HT1080 (cell line): Measurements from ENCODE around the gene ASB4. TPM values are rescaled to one million over a fixed set of nuclear protein-coding genes. Genes with fewer than 3 reads are reported as not detected.
A peak's percentile ranks its signal among the peaks of the same experiment; 100 is the strongest.
"Not testable (repeated sequence)": the region's sequence is repeated elsewhere in the genome, so short reads cannot be mapped to it uniquely, and the experiment has no call there.

Source experiments
- DNase-seq: peaks from one replicate; pipeline ENCODE4 v3.0.0-alpha.2; 2015; ENCODE audit warnings: low read depth
- total RNA-seq: library from RNA; depleted of rRNA; stranded (reverse); fragments of >200 nt; shearing (Covaris generic); gene quantifications from 2 replicates; pipeline ENCODE4 v1.2.3, GENCODE V29; 2014

ASB4 gene
- total RNA-seq, 1 experiment from 2014 or later = not detected

DNA sequence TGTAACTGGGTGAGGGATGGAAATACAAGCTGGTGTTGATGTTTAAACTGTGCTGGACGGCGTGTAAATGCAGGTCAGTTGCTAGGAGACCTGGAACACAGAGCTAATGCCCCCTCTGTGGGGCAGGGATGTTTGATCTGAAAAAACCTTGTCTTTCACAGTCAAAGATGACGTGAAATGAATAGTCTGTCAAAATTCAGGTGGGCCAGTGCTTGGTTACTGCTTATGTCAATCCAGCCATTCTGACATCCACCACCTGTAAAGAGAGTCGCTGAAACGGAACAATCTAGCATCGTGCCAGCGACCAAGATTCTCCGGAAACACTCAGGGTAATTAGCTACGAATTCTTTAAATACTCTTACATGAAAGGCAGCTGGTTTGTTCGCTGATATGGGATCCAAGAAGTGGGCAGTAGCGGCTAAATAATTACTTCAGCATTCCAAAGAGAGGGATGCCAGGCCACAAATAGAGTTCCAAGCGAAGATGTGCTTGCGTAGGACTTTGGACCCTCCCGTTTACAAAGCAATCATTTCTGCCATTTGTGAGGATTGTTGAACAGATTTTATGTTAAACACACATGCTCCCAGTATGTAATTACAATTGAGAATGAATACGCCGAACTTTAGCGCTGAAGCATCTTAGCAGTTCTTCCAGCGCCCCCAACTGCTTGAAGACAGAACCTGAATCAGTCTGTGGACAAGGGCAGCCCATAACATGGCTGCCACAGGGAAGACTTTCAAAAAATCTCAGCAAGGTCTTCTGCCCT is 7.3 kb upstream of the ASB4 start:
- no peak for DNase-seq

GRCh38 chr7:95479992-95480624 is 5.6 kb upstream of the ASB4 start:
- no peak for DNase-seq

DNA sequence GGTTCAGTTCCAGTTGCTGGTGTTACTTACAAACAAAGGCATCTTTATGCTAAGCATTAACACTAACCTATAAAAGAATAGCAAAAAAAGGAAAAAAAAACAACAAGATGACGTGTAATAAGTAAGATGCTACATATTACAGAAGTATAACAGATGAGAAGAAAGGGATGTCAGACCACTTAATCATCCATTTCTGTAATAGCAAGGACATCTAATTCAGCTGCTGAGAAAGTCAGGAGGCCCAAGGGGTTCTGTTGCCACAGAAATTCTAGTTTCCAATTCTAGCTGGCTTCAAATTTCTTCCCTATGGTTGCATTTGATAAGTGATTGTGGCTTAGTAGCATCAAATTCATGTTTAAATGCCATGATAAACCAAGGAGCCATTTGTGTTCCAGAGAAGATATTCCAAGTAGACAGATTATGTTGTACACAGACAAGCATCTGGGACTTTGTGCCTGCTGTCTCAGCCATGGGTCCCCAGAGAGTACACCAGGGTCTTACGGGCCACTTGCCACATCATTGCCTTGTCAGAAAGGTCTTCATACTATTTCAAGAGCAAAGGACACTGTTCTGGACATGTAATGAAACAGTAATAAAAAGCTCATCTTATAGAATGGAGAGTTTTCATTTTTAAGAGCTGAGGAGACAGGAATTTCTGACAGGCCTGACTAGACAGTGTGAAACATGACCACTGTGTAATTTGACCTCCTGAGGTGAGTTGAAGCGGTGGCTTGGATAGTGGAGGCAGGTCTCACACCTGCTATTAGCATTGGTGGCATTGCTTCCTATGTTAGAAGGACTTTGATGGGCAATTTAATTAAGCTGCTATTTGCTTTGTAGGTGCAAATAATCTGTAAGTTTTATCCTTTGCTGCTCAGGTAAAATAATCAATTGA is 4.2 kb upstream of the ASB4 start:
- no peak for DNase-seq

GRCh38 chr7:95482424-95482823 is 3.3 kb upstream of the ASB4 start:
- DNase-seq = no peak

DNA sequence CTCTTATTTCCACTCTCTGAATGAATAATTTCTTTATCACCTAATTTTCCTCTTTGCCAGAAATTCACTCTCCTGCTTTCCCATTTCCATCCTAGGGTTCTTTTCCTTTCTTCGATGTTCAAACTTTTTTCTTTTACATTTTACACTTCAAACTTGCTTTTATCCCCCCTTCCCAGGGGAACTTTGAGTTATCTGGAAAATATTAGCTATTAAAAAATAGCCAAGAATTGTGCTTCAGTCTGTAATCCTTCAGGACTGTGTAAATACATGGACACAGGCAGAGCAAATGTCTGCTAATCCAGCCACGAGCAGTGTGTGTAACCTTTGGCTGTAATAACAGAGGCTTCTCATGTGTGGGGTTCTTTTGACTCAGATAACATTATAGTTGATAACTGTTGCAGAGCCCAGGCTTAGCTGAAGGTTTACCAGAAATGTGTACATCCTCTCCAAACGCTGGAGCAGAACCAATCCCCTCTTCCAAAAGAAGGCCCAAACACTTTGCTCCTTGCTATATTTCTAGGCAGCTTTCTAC is 4.6 kb downstream of the ASB4 start:
- no peak for DNase-seq

DNA sequence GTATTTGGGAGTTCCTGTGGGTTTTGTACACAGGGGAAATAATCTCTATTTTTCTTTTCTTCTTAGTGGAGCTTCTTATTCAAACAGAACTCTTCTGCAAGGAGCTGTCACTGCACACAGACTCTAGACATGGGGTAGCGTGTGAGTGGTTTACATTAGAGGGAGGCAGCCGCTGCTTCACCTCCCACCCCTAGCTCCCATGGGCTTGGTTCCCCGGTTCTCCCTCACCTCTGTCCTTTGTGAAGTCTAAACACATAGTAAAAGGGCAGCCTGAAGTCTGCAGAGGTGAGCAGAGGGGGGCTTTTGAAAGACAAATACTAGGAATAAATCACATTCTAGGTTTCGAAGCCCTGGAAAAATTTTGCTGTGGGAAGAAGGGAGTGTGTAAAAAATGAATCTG is 5.5 kb downstream of the ASB4 start:
- DNase-seq = no peak

GRCh38 chr7:95491634-95492314 is 6.0 kb downstream of the ASB4 start:
- peak; percentile 41 for DNase-seq

GRCh38 chr7:95493247-95493646 is 7.5 kb downstream of the ASB4 start:
- peak; percentile 24 for DNase-seq

- no peak for DNase-seq
These were observed 8.1 kb downstream of the ASB4 start for GRCh38 chr7:95493844-95494243.

- DNase-seq = peak; percentile 88
These were observed 15.6 kb downstream of the ASB4 start for GRCh38 chr7:95501261-95501832.

GRCh38 chr7:95502403-95502802 is 16.7 kb downstream of the ASB4 start:
- no peak for DNase-seq

GRCh38 chr7:95503271-95504131 is 17.8 kb downstream of the ASB4 start:
- DNase-seq = no peak

DNA sequence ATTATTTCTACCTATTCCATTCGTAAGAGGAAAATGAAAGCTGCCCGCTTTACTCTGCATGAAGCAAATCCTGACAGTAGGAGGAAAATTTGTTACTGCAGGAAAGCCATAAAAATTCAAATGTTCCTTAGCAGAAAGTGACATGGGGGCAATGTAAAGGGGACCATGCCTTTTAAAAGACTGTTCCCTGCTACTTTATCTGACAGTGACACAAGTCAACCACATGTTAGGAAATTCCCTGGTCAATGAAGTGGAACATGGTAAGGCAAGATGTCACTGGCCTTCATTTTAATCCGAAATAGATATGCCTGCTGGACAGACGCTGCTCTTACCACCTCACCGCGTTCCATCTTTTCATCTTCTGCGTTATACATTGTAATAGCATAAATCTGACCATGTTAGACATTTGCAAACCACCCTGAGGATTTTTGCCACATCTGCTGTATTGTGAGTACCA is 18.4 kb downstream of the ASB4 start:
- DNase-seq = not testable (repeated sequence)

DNA sequence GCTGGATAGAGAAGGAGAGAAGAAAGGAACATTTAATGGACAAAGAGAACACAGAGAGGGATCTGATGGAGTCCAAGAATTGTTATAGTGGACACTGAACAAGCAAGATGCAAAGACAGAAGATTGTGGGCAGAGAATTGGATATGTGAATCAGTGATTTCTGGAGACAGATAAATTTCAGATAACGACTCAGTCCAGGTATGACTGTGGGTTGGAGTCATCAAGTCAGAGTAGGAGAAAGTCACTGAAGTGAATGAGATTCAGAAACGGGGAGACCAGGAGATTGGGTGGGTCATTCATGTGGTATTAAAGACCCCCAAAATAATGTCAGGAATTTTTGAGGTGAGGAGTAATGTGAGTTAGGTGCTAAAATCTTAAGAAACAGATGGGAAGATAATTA is 23.0 kb downstream of the ASB4 start:
- no peak for DNase-seq

DNA sequence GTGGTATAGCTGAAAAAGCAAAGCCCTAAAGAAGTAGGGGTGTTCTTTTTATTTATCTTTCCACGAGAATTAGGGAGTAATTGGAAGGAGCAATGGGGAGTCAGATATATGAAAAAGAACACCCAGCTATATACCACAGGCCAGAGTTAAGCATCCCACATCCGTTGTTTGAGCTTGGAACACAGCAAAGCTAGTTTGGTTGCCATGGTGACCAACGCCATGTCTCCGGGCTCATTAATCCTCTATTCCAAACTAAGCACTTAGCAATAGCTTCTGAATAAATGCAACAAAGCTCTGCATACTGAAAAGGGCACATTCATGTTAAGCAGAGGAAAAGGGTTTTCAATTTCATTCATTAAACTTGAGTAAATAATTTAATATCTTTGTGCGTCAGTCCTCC is 23.5 kb downstream of the ASB4 start:
- DNase-seq = peak; percentile 65

GRCh38 chr7:95511716-95512260 is 26.0 kb downstream of the ASB4 start:
- DNase-seq = peak; percentile 59

GRCh38 chr7:95517458-95517857 is 31.7 kb downstream of the ASB4 start:
- no peak for DNase-seq

DNA sequence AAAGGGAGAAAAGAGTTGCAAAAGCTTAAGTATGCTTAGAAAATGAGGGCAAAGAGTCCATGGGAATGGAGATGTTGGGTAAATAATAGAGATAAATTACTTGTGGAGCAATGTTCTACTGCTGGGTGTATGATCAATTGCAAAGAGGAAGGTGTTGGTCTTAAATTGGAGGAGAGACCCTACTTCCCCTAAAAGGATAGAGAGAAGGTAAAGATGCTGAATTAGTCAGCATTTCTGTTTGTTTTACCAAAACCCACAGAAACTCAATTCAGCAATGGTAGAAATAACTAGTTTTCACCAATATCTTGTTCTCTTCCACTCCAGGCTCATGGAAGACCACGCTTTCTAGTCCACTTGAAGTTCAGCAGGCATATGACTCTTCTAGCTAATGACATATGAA is 32.1 kb downstream of the ASB4 start:
- DNase-seq = no peak

GRCh38 chr7:95520136-95520535 is 34.4 kb downstream of the ASB4 start:
- no peak for DNase-seq
